T follicular helper cell (primary cell): ENCODE measurements around the gene SLC25A25.

ENCODE experiments used
- DNase-seq: peaks from one replicate; pipeline ENCODE4 v3.0.0-alpha.2; 2020; ENCODE audit warnings: low read depth

Gene SLC25A25

GRCh38 chr9:128096616-128097536 lies 28.8 kb downstream of the SLC25A25 start:
- no peak for DNase-seq

GRCh38 chr9:128097543-128098296 lies 29.7 kb downstream of the SLC25A25 start:
- no peak for DNase-seq

- DNase-seq: peak; percentile 48
Measured at GRCh38 chr9:128098297-128099230, 30.5 kb downstream of the SLC25A25 start.

GRCh38 chr9:128099231-128099931 lies 31.3 kb downstream of the SLC25A25 start:
- no peak for DNase-seq

- no peak for DNase-seq
Measured at GRCh38 chr9:128099932-128100491, 32.0 kb downstream of the SLC25A25 start.

GRCh38 chr9:128100581-128100980 lies 32.5 kb downstream of the SLC25A25 start:
- DNase-seq: no peak

GRCh38 chr9:128101231-128101661 lies 33.2 kb downstream of the SLC25A25 start:
- no peak for DNase-seq

- DNase-seq: no peak
Measured at GRCh38 chr9:128101690-128102089, 33.7 kb downstream of the SLC25A25 start.

- DNase-seq: no peak
Measured at GRCh38 chr9:128102196-128102595, 34.2 kb downstream of the SLC25A25 start.

- DNase-seq: no peak
Measured at GRCh38 chr9:128102861-128103588, 35.0 kb downstream of the SLC25A25 start.

GRCh38 chr9:128103589-128103962 lies 35.5 kb downstream of the SLC25A25 start:
- peak; percentile 26 for DNase-seq

- no peak for DNase-seq
Measured at GRCh38 chr9:128104171-128104618, 36.2 kb downstream of the SLC25A25 start.

GRCh38 chr9:128105538-128106175 lies 37.6 kb downstream of the SLC25A25 start:
- no peak for DNase-seq

GRCh38 chr9:128106181-128106939 lies 38.3 kb downstream of the SLC25A25 start:
- no peak for DNase-seq

- no peak for DNase-seq
Measured at GRCh38 chr9:128106940-128107467, 39.0 kb downstream of the SLC25A25 start.

GRCh38 chr9:128107468-128108268 lies 39.6 kb downstream of the SLC25A25 start:
- DNase-seq: no peak

- no peak for DNase-seq
Measured at GRCh38 chr9:128108269-128109049, 40.4 kb downstream of the SLC25A25 start.
